HepG2 (cell line): Measurements from ENCODE around the gene DNAAF1. TPM values are rescaled to one million over a fixed set of nuclear protein-coding genes. Genes with fewer than 3 reads are reported as not detected.

Experiments used
- ATAC-seq: fragments of 200-7000 bp; cut with Tn5 transposase; 3 replicates; pipeline ENCODE4 v1.9.1; 2020; ENCODE audit warnings: mild to moderate bottlenecking, moderate library complexity
- BruUV-seq: library from RNA; stranded (reverse); fragments of 400-500 nt; replicated peaks from 2 replicates; lab custom pipeline; 2021; lab: Mats Ljungman, UMichigan
- CTCF ChIA-PET: fragments of 300-600 bp; formaldehyde crosslinking; extraction: SDS; loops from one replicate; lab custom pipeline; 2021; ENCODE audit warnings: low total read pairs, inconsistent platforms, low intra/inter-chr PET ratio; lab: Yijun Ruan, JAX
- POLR2A ChIA-PET: fragments of 350-600 bp; sonication (Branson Sonifier 250); formaldehyde crosslinking; loops from one replicate; lab custom pipeline; 2020; ENCODE audit warnings: antibody characterized with exemption, inconsistent platforms; lab: Yijun Ruan, JAX
- DNase-seq: peaks from one replicate; pipeline ENCODE4 v3.0.0-alpha.2; 2015; ENCODE audit warnings: low spot score
- FAIRE-seq: peaks from 3 replicates; lab custom pipeline; 2011; peaks lifted over from hg19 to GRCh38; lab: Jason Lieb, UNC
- H2AFZ ChIP-seq: one replicate; pipeline ENCODE4 v1.6.1; 2011; ENCODE audit warnings: low read length, inconsistent platforms
- H3K27ac ChIP-seq: fragments of 300-600 bp; 3 replicates; pipeline ENCODE4 v1.8.0; 2011; ENCODE audit warnings: mixed run types, mild to moderate bottlenecking, mixed read lengths, low read length, inconsistent platforms; ENCODE audit not compliant: insufficient read depth; ENCODE audit errors: extremely low read length
- H3K27me3 ChIP-seq, 2 experiments: fragments of 200-600 bp in 1 of 2; 2 replicates in 1 of 2; 3 replicates in 1 of 2; pipeline versions ENCODE4 v1.6.0 to v1.8.0; 2011; ENCODE audit warnings: low read length in 2 of 2, mild to moderate bottlenecking in 2 of 2, moderate library complexity in 2 of 2, inconsistent platforms in 1 of 2; ENCODE audit not compliant: insufficient read depth in 2 of 2, control insufficient read depth in 1 of 2
- H3K36me3 ChIP-seq, 2 experiments: fragments of 200-600 bp in 1 of 2; replicated peaks in 1 of 2; 2 replicates in 1 of 2; 3 replicates in 1 of 2; pipeline versions ENCODE4 v1.5.1 to v1.8.0; 2011; ENCODE audit warnings: low read length in 2 of 2, inconsistent platforms in 1 of 2; ENCODE audit not compliant: insufficient read depth in 2 of 2, control insufficient read depth in 1 of 2
- H3K4me1 ChIP-seq: 2 replicates; pipeline ENCODE4 v1.5.1; 2012; ENCODE audit warnings: low read length, inconsistent platforms; ENCODE audit not compliant: insufficient read depth
- H3K4me2 ChIP-seq: 2 replicates; pipeline ENCODE4 v1.6.0; 2011; ENCODE audit warnings: low read depth, low read length, inconsistent platforms
- H3K4me3 ChIP-seq, 3 experiments: fragments of 200-600 bp in 1 of 3; sonication (generic), shearing (Covaris generic) in 1 of 3; replicated peaks in 1 of 3; 2 replicates each; pipeline ENCODE4 v1.5.1; 2011 to 2016; ENCODE audit warnings: low read length in 3 of 3, inconsistent platforms in 2 of 3, low read depth in 2 of 3, mild to moderate bottlenecking in 2 of 3, control low read depth in 1 of 3, mixed read lengths in 1 of 3; ENCODE audit not compliant: insufficient read depth in 1 of 3
- H3K79me2 ChIP-seq: one replicate; pipeline ENCODE4 v1.6.1; 2011; ENCODE audit warnings: low read length, inconsistent platforms; ENCODE audit not compliant: insufficient read depth
- H3K9ac ChIP-seq: 2 replicates; pipeline ENCODE4 v1.6.0; 2011; ENCODE audit warnings: mild to moderate bottlenecking, low read depth, low read length, inconsistent platforms; ENCODE audit not compliant: insufficient read depth
- H3K9me3 ChIP-seq: 2 replicates; pipeline ENCODE4 v1.5.1; 2012; ENCODE audit warnings: mild to moderate bottlenecking, low read length
- H4K20me1 ChIP-seq: 2 replicates; pipeline ENCODE4 v1.6.0; 2011; ENCODE audit warnings: inconsistent platforms, mild to moderate bottlenecking, low read length, moderate library complexity; ENCODE audit not compliant: insufficient read depth
- CREB1 ChIP-seq, 2 experiments: fragments of 450-650 bp in 1 of 2; IDR thresholded peaks; 2 replicates each; pipeline ENCODE4 v1.6.1; 2016 to 2017; ENCODE audit warnings: control low read depth in 1 of 2, mild to moderate bottlenecking in 1 of 2, missing compliant biosample characterization in 1 of 2, missing genetic modification characterization in 1 of 2
- DMAP1 ChIP-seq: IDR thresholded peaks from 2 replicates; pipeline ENCODE4 v1.6.1; 2016
- RARG ChIP-seq: sonication (generic); formaldehyde crosslinking; IDR thresholded peaks from 2 replicates; pipeline ENCODE4 v1.4.0; 2020; ENCODE audit warnings: low read depth, mild to moderate bottlenecking, missing genetic modification reagents
- TFE3 ChIP-seq: IDR thresholded peaks from 2 replicates; pipeline ENCODE4 v1.6.1; 2016
- ZMAT3 ChIP-seq: sonication (generic); formaldehyde crosslinking; conservative IDR thresholded peaks from 2 replicates; pipeline ENCODE4 v1.7.0; 2021; ENCODE audit warnings: missing genetic modification reagents
- ZNF12 ChIP-seq: sonication (generic); formaldehyde crosslinking; IDR thresholded peaks from 2 replicates; pipeline ENCODE4 v1.5.0; 2020; ENCODE audit warnings: missing genetic modification reagents
- ZNF496 ChIP-seq: sonication (generic); formaldehyde crosslinking; IDR thresholded peaks from 2 replicates; pipeline ENCODE4 v1.8.1; 2023; ENCODE audit warnings: mild to moderate bottlenecking, moderate library complexity, missing genetic modification reagents; ENCODE audit not compliant: insufficient replicate concordance
- ZNF510 ChIP-seq: sonication (generic); formaldehyde crosslinking; IDR thresholded peaks from 2 replicates; pipeline ENCODE4 v1.4.0; 2020; ENCODE audit warnings: low read depth, mild to moderate bottlenecking, missing genetic modification reagents
- ZNF576 ChIP-seq: sonication (generic); formaldehyde crosslinking; IDR thresholded peaks from 2 replicates; pipeline ENCODE4 v1.4.0; 2020; ENCODE audit warnings: mild to moderate bottlenecking, missing genetic modification reagents
- ZNF7 ChIP-seq: IDR thresholded peaks from 2 replicates; pipeline ENCODE4 v1.6.1; 2016; ENCODE audit warnings: missing biosample characterization, missing genetic modification reagents
- ZNF788 ChIP-seq: sonication (generic); formaldehyde crosslinking; IDR thresholded peaks from 2 replicates; pipeline ENCODE4 v1.5.0; 2020; ENCODE audit warnings: mild to moderate bottlenecking, missing genetic modification reagents, borderline replicate concordance
- ZNF883 ChIP-seq: sonication (generic); formaldehyde crosslinking; IDR thresholded peaks from 2 replicates; pipeline ENCODE4 v1.5.1; 2020; ENCODE audit warnings: mild to moderate bottlenecking, missing genetic modification reagents; ENCODE audit errors: not compliant biosample characterization
- WGBS: methylation state at CpG from one replicate; pipeline ENCODE4 v1.1.6; 2017; ENCODE audit warnings: low lambda C conversion rate; 5-methylcytosine and 5-hydroxymethylcytosine counted together
- in situ Hi-C: cut with HindIII; loops from 2 replicates; pipeline ENCODE4 v1.10.0; 2017; ENCODE audit warnings: low pct_unique_long_range_greater_than_20kb; ENCODE audit not compliant: extremely low pct_ligation_motif_present
- intact Hi-C: fragments of 100-400 bp; cut with micrococcal nuclease; formaldehyde crosslinking; loops from one replicate; pipeline ENCODE4 v1.10.0; 2022; ENCODE audit not compliant: unreplicated experiment
- polyA plus RNA-seq, 8 experiments: library from polyadenylated mRNA; depleted of rRNA in 3 of 8; stranded (reverse) in 7 of 8; unstranded in 1 of 8; fragments of >200 nt; fragmentation: Illumina TruSeq in 4 of 8; extraction: Trizol in 4 of 8; gene quantifications; 2 replicates each; pipeline versions ENCODE4 v1.2.1 to v1.2.3, GENCODE V29; 2011 to 2016; ENCODE audit warnings: low read depth in 4 of 8, missing spikeins in 1 of 8, mixed read lengths in 1 of 8; ENCODE audit not compliant: insufficient read depth in 1 of 8
- total RNA-seq, 5 experiments: library from RNA; depleted of rRNA; stranded (reverse); fragments of >200 nt; fragmentation: Illumina TruSeq; extraction: Trizol; gene quantifications; 2 replicates each; pipeline ENCODE4 v1.2.3, GENCODE V29; 2016; ENCODE audit warnings: low read depth in 1 of 5

Gene DNAAF1
- total and polyA plus RNA-seq, 2 of the 13 experiments (the other 11 are each of a cell fraction or from before 2014, with no cell fraction given): 0.04 TPM; not detected in 1

GRCh38 chr16:84137769-84138357, 7.2 kb upstream of the DNAAF1 start:
- no peaks in the 10 kb centered on the region for H3K9me3 ChIP-seq
- WGBS: 95% methylated on average over 7 of the region's 7 CpGs
- H3K4me1 ChIP-seq: peaks cover 81% of the 10 kb centered on the region
- no peaks in the 10 kb centered on the region for H3K36me3 ChIP-seq
- ChIA-PET POLR2A (interaction anchor here (1.1 to 8.6 kb wide), 7 partner anchors 18 to 41 kb away, joined by 3 to 142 read pairs (median 6); partner anchors contain the start of gene MBTPS1), CTCF (no interaction called here)
- DNase-seq (no peak), FAIRE-seq (no peak), ATAC-seq (no peak)
- intact Hi-C loops (no loop called here), in situ Hi-C loops (no loop called here)
- no peaks in the 10 kb centered on the region for H3K27me3 ChIP-seq
- peaks cover 60% of the 10 kb centered on the region for H3K79me2 ChIP-seq
- no TSS peak for BruUV-seq
- peak overlapping the region; percentile 93 for H3K4me2 ChIP-seq
- H3K4me3 ChIP-seq: peak overlapping the region in 2 of 3 experiments; percentile 57 to 68; a peak in 1 of 6 replicates
- no peak overlapping the region for H2AFZ ChIP-seq
- H3K27ac ChIP-seq: peak overlapping the region; percentile 98
- peaks cover 3% of the 10 kb centered on the region; the same call in 1 of the 2 replicates for H4K20me1 ChIP-seq
- H3K9ac ChIP-seq: peak overlapping the region; percentile 91
- TF ChIP-seq ZNF7 (CRISPR knock-in tag): no peak
- TF ChIP-seq ZNF12 (CRISPR knock-in tag): peak; percentile 94
- TF ChIP-seq ZNF510 (CRISPR knock-in tag): no peak

DNA sequence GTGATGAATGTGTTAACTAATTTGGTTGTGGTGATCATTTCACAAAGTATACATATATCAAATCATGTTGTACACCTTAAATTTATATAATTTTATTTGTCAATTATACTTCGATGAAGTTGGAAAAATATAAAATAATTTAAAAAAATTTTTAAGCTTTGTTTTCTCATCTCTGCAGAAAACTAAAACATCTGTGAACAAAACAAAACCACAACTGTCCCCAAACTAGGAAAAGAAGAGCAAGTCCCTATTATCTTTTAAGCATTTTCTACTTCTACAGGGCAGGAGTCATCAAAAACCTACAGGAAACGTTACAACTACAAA, 6.6 kb upstream of the DNAAF1 start:
- H2AFZ ChIP-seq: no peak overlapping the region
- intact Hi-C loops: no loop called here
- H3K79me2 ChIP-seq: peaks cover 64% of the 10 kb centered on the region
- ATAC-seq: no peak
- no peak for DNase-seq
- CTCF ChIA-PET: interaction anchor here (1.3 kb wide), 1 partner anchor 54 kb away, joined by 4 read pairs; no protein-coding TSS in a partner anchor
- peak overlapping the region; percentile 91 for H3K9ac ChIP-seq
- peaks cover 83% of the 10 kb centered on the region for H3K4me1 ChIP-seq
- H3K4me3 ChIP-seq: peak overlapping the region; percentile 57 to 68 (median 59)
- H3K36me3 ChIP-seq: no peaks in the 10 kb centered on the region
- no peaks in the 10 kb centered on the region for H3K27me3 ChIP-seq
- in situ Hi-C loops: no loop called here
- WGBS: 1% methylated on average over 2 of the region's 2 CpGs
- FAIRE-seq: no peak
- peaks cover 3% of the 10 kb centered on the region; the same call in 1 of the 2 replicates for H4K20me1 ChIP-seq
- H3K27ac ChIP-seq: peak overlapping the region; percentile 98
- POLR2A ChIA-PET: interaction anchor here (1.0 to 8.6 kb wide), 13 partner anchors 17 to 124 kb away, joined by 3 to 142 read pairs (median 5); partner anchors contain the start of genes MBTPS1 and TAF1C
- TSS peak; percentile 74 for BruUV-seq
- H3K9me3 ChIP-seq: no peaks in the 10 kb centered on the region
- H3K4me2 ChIP-seq: peak overlapping the region; percentile 93
- TF ChIP-seq ZNF788 (no peak), ZNF496 (no peak), TFE3 (CRISPR knock-in tag) (peak; percentile 56; the same call in 1 of the 2 replicates), CREB1 (IDR thresholded peaks at IDR 0.05) (no peak), CREB1 (CRISPR knock-in tag; IDR thresholded peaks at IDR 0.05) (no peak), ZNF576 (CRISPR knock-in tag) (no peak), ZMAT3 (CRISPR knock-in tag) (0 out of 2 replicates have a peak, but pooled peaks have one; percentile 32), DMAP1 (CRISPR knock-in tag) (no peak), RARG (CRISPR knock-in tag) (0 out of 2 replicates have a peak, but pooled peaks have one; percentile 90), ZNF883 (CRISPR knock-in tag) (no peak)
